ENCODE data around the gene CBR4. TPM values are rescaled to one million over a fixed set of nuclear protein-coding genes. Genes with fewer than 3 reads are reported as not detected.

CBR4 gene
- total RNA-seq, 3 donors from 2014 or later, result 19.8 to 46.0 (median 31.5) TPM

- TF ChIP-seq POLR2A (IDR thresholded peaks at IDR 0.05), result no peak
- no peak for TF ChIP-seq POLR2AphosphoS5 (IDR thresholded peaks at IDR 0.05)
- intact Hi-C loops (cut with DNase I; ENCODE audit: low total_unique reads), result no loop called here
- no peaks in the 10 kb centered on the region for H3K36me3 ChIP-seq
Observed at GRCh38 chr4:169045862-169046584, 36.0 kb upstream of the CBR4 start.

DNA sequence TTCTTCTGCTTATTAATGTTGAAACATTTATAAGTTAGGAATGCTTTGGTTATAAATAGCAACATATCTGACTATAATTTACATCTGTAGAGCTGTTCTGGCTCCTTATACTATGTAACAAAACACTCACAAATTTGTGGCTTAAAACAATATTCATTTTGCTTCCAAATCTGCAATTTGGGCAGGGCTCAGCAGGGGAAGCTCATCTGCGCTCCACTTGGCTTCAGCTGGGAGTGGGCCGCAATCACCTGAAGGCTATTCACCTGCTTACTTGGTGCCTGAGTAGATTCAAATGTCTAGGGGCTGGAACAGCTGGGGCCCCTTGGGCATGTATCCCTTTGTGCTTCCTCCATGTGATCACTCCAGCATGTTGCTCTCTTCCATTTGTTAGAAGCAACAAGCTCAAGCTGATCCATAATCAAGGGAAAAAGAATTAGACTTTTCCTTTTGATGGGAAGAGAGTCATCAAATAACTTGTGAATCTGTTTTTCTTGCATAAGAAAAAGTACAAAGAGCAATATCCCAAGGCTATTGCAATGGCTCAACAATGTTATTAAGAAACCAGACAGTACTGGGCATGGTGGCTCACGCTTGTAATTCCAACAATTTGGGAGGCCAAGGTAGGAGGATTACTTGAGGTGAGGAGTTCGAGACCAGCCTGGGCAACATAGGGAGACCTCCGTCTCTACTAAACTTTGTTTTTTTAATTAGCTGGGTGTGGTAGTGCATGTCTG, 34.8 kb upstream of the CBR4 start:
- DNase-seq (ENCODE audit: low spot score in 2 of 2), result no peak

More at GRCh38 chr4:169045862-169046584, 36.0 kb upstream of the CBR4 start:
- no peak overlapping the region for H3K27ac ChIP-seq
- no peaks in the 10 kb centered on the region for H3K27me3 ChIP-seq
- H3K4me3 ChIP-seq, result no peak overlapping the region
- H3K4me1 ChIP-seq, result no peaks in the 10 kb centered on the region
- no peak for DNase-seq (ENCODE audit: low spot score in 2 of 2)
- no peaks in the 10 kb centered on the region for H3K9me3 ChIP-seq

DNA sequence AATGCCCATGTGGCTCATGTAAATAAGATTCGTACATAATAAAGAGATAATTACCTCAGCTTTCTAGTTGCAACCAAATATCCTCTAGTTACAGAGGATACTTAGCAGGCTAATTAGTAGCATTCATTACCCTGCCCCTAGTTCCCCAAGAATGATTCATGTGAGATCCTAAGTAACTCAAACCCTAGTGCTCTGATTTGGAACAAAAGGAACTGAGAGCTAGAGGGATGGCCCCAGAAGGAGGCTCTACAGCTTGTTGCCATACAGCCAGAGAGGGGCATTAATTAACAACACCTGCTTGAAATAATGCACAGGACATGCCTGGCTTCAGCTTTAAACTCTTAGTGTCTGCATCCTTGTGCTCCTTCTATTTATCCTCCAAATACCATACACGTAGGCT, 32.6 kb upstream of the CBR4 start:
- Histone ChIP-seq H3K27me3 (no peaks in the 10 kb centered on the region), H3K4me1 (peaks cover 0 to 14% of the 10 kb centered on the region in 2 donors), H3K36me3 (no peaks in the 10 kb centered on the region), H3K27ac (no peak overlapping the region), H3K9me3 (no peaks in the 10 kb centered on the region), H3K4me3 (no peak overlapping the region)
- no peak for TF ChIP-seq POLR2A (IDR thresholded peaks at IDR 0.05)
- DNase-seq (ENCODE audit: low spot score in 2 of 2), result no peak
- intact Hi-C loops (cut with DNase I; ENCODE audit: low total_unique reads), result no loop called here

More for the DNA sequence above, 34.8 kb upstream of the CBR4 start:
- Histone ChIP-seq H3K4me1 (no peaks in the 10 kb centered on the region), H3K27me3 (no peaks in the 10 kb centered on the region), H3K4me3 (no peak overlapping the region), H3K36me3 (no peaks in the 10 kb centered on the region), H3K9me3 (no peaks in the 10 kb centered on the region), H3K27ac (no peak overlapping the region)
- intact Hi-C loops (cut with DNase I; ENCODE audit: low total_unique reads), result no loop called here
- TF ChIP-seq, protein P1, sequence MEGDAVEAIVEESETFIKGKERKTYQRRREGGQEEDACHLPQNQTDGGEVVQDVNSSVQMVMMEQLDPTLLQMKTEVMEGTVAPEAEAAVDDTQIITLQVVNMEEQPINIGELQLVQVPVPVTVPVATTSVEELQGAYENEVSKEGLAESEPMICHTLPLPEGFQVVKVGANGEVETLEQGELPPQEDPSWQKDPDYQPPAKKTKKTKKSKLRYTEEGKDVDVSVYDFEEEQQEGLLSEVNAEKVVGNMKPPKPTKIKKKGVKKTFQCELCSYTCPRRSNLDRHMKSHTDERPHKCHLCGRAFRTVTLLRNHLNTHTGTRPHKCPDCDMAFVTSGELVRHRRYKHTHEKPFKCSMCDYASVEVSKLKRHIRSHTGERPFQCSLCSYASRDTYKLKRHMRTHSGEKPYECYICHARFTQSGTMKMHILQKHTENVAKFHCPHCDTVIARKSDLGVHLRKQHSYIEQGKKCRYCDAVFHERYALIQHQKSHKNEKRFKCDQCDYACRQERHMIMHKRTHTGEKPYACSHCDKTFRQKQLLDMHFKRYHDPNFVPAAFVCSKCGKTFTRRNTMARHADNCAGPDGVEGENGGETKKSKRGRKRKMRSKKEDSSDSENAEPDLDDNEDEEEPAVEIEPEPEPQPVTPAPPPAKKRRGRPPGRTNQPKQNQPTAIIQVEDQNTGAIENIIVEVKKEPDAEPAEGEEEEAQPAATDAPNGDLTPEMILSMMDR (IDR thresholded peaks at IDR 0.05), result peak in 1 of 3 donors; percentile 8
- TF ChIP-seq POLR2A (IDR thresholded peaks at IDR 0.05) (no peak), POLR2AphosphoS5 (IDR thresholded peaks at IDR 0.05) (no peak)

- Histone ChIP-seq H3K4me1 (peaks cover 0 to 14% of the 10 kb centered on the region in 2 donors), H3K27me3 (no peaks in the 10 kb centered on the region), H3K4me3 (no peak overlapping the region), H3K36me3 (no peaks in the 10 kb centered on the region), H3K27ac (no peak overlapping the region), H3K9me3 (no peaks in the 10 kb centered on the region)
- no peak for DNase-seq (ENCODE audit: low spot score in 2 of 2)
- no peak for TF ChIP-seq POLR2A (IDR thresholded peaks at IDR 0.05)
- TF ChIP-seq, protein P1 (IDR thresholded peaks at IDR 0.05), result no peak
- TF ChIP-seq POLR2AphosphoS5 (IDR thresholded peaks at IDR 0.05), result no peak
- intact Hi-C loops (cut with DNase I; ENCODE audit: low total_unique reads), result no loop called here
Observed at GRCh38 chr4:169040559-169041261, 30.7 kb upstream of the CBR4 start.

- Histone ChIP-seq H3K4me1 (peaks cover 0 to 14% of the 10 kb centered on the region in 2 donors), H3K9me3 (no peaks in the 10 kb centered on the region), H3K27ac (peak overlapping the region; percentile 15 to 50), H3K27me3 (no peaks in the 10 kb centered on the region), H3K36me3 (no peaks in the 10 kb centered on the region), H3K4me3 (no peak overlapping the region)
- intact Hi-C loops (cut with DNase I; ENCODE audit: low total_unique reads), result no loop called here
- TF ChIP-seq POLR2A (IDR thresholded peaks at IDR 0.05) (no peak), POLR2AphosphoS5 (IDR thresholded peaks at IDR 0.05) (no peak)
- TF ChIP-seq, protein P1 (IDR thresholded peaks at IDR 0.05), result no peak
- no peak for DNase-seq (ENCODE audit: low spot score in 2 of 2)
Observed at GRCh38 chr4:169039251-169039954, 29.3 kb upstream of the CBR4 start.
